NB4 (cell line): Measurements from ENCODE around the gene SIGLEC12.

ENCODE experiments used
- POLR2A ChIP-seq: IDR thresholded peaks from 2 replicates; pipeline ENCODE4 v1.6.1; 2011; ENCODE audit warnings: mild to moderate bottlenecking; ENCODE audit not compliant: insufficient read length; ENCODE audit errors: extremely low read depth
- TF ChIP-seq, protein P1 (sequence below): IDR thresholded peaks from one replicate; pipeline ENCODE4 v1.5.1; 2012; ENCODE audit warnings: low read depth, low read length

- TF ChIP-seq, protein P1, sequence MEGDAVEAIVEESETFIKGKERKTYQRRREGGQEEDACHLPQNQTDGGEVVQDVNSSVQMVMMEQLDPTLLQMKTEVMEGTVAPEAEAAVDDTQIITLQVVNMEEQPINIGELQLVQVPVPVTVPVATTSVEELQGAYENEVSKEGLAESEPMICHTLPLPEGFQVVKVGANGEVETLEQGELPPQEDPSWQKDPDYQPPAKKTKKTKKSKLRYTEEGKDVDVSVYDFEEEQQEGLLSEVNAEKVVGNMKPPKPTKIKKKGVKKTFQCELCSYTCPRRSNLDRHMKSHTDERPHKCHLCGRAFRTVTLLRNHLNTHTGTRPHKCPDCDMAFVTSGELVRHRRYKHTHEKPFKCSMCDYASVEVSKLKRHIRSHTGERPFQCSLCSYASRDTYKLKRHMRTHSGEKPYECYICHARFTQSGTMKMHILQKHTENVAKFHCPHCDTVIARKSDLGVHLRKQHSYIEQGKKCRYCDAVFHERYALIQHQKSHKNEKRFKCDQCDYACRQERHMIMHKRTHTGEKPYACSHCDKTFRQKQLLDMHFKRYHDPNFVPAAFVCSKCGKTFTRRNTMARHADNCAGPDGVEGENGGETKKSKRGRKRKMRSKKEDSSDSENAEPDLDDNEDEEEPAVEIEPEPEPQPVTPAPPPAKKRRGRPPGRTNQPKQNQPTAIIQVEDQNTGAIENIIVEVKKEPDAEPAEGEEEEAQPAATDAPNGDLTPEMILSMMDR, result no peak
- TF ChIP-seq POLR2A, result no peak
These were observed 32.0 kb downstream of the SIGLEC12 start for GRCh38 chr19:51469629-51470028.
